GM23338 (cell line): ENCODE measurements around the gene PIP4K2B. TPM values are rescaled to one million over a fixed set of nuclear protein-coding genes. Genes with fewer than 3 reads are reported as not detected.

Experiments
- ATAC-seq: fragments of 200-7000 bp; cut with Tn5 transposase; 3 replicates; pipeline ENCODE4 v1.9.1; 2020
- DNase-seq: peaks from one replicate; pipeline ENCODE4 v3.0.0-alpha.2; 2015; ENCODE audit warnings: low spot score
- H2AFZ ChIP-seq: fragments of 200-600 bp; sonication (generic); 2 replicates; pipeline ENCODE4 v1.8.0; 2016; ENCODE audit warnings: antibody characterized with exemption, mild to moderate bottlenecking, moderate library complexity
- H3F3A ChIP-seq: fragments of 200-600 bp; sonication (generic); replicated peaks from 2 replicates; pipeline ENCODE4 v1.8.0; 2017; ENCODE audit warnings: antibody characterized with exemption, mixed run types, low read depth
- H3K27ac ChIP-seq: fragments of 200-600 bp; sonication (generic); 2 replicates; pipeline ENCODE4 v1.6.1; 2016; ENCODE audit warnings: low read depth
- H3K27me3 ChIP-seq: fragments of 200-600 bp; sonication (generic); 2 replicates; pipeline ENCODE4 v1.8.0; 2016; ENCODE audit warnings: mild to moderate bottlenecking, mixed run types, moderate library complexity; ENCODE audit not compliant: insufficient read depth
- H3K36me3 ChIP-seq: fragments of 200-600 bp; sonication (generic); 2 replicates; pipeline ENCODE4 v1.8.0; 2016; ENCODE audit warnings: mild to moderate bottlenecking; ENCODE audit not compliant: insufficient read depth
- H3K4me1 ChIP-seq: fragments of 200-600 bp; sonication (generic); 2 replicates; pipeline ENCODE4 v1.8.0; 2016; ENCODE audit warnings: mild to moderate bottlenecking, moderate library complexity; ENCODE audit not compliant: insufficient read depth
- H3K4me2 ChIP-seq: fragments of 200-600 bp; sonication (generic); 2 replicates; pipeline ENCODE4 v1.7.1; 2017; ENCODE audit warnings: mixed run types
- H3K4me3 ChIP-seq: fragments of 200-600 bp; sonication (generic); 2 replicates; pipeline ENCODE4 v1.6.1; 2016; ENCODE audit warnings: mixed run types
- H3K79me2 ChIP-seq: fragments of 200-600 bp; sonication (generic); replicated peaks from 2 replicates; pipeline ENCODE4 v1.8.0; 2017; ENCODE audit warnings: mild to moderate bottlenecking; ENCODE audit not compliant: insufficient read depth
- H3K9me2 ChIP-seq: fragments of 200-600 bp; sonication (generic); 2 replicates; pipeline ENCODE4 v1.8.0; 2017; ENCODE audit not compliant: insufficient read depth
- H4K20me1 ChIP-seq: fragments of 200-600 bp; sonication (generic); replicated peaks from 2 replicates; pipeline ENCODE4 v1.8.0; 2017; ENCODE audit warnings: mild to moderate bottlenecking; ENCODE audit not compliant: insufficient read depth
- H3K27ac Mint-ChIP-seq: 2 replicates; pipeline ENCODE4 v1.8.0; 2020; ENCODE audit warnings: inconsistent platforms, mild to moderate bottlenecking, moderate library complexity, mixed read lengths
- H3K27me3 Mint-ChIP-seq: 3 replicates; pipeline ENCODE4 v1.8.0; 2022; ENCODE audit warnings: low read depth, mild to moderate bottlenecking, moderate library complexity, mixed read lengths, inconsistent platforms; ENCODE audit not compliant: insufficient read depth, poor library complexity
- H3K36me3 Mint-ChIP-seq: 3 replicates; pipeline ENCODE4 v1.8.0; 2021; ENCODE audit warnings: low read depth, mild to moderate bottlenecking, inconsistent platforms, moderate library complexity, mixed read lengths
- H3K4me1 Mint-ChIP-seq: 3 replicates; pipeline ENCODE4 v1.8.0; 2020; ENCODE audit warnings: mild to moderate bottlenecking, inconsistent platforms, mixed read lengths
- H3K4me3 Mint-ChIP-seq: 3 replicates; pipeline ENCODE4 v1.8.0; 2021; ENCODE audit warnings: moderate library complexity, mild to moderate bottlenecking, inconsistent platforms, mixed read lengths
- H3K9me3 Mint-ChIP-seq: 3 replicates; pipeline ENCODE4 v1.8.0; 2020; ENCODE audit warnings: moderate library complexity, mild to moderate bottlenecking, inconsistent platforms, mixed read lengths
- CREB1 ChIP-seq: fragments of 250-450 bp; sonication (Bioruptor Pico); IDR thresholded peaks from 2 replicates; pipeline ENCODE4 v1.5.0; 2020; ENCODE audit warnings: low read depth, mild to moderate bottlenecking, moderate library complexity
- EZH2 ChIP-seq: fragments of 200-600 bp; sonication (generic); IDR thresholded peaks from one replicate; pipeline ENCODE4 v1.8.0; 2017; ENCODE audit warnings: antibody characterized with exemption, mild to moderate bottlenecking, low read depth; ENCODE audit not compliant: unreplicated experiment
- EZH2phosphoT487 ChIP-seq: fragments of 200-600 bp; sonication (generic); IDR thresholded peaks from one replicate; pipeline ENCODE4 v1.8.1; 2018; ENCODE audit warnings: antibody characterized with exemption; ENCODE audit not compliant: unreplicated experiment
- JUNB ChIP-seq: IDR thresholded peaks from one replicate; pipeline ENCODE4 v1.6.1; 2016; ENCODE audit warnings: antibody characterized with exemption; ENCODE audit not compliant: unreplicated experiment
- NANOG ChIP-seq: IDR thresholded peaks from 2 replicates; pipeline ENCODE4 v1.6.1; 2016; ENCODE audit warnings: antibody characterized with exemption, borderline replicate concordance
- POLR2AphosphoS5 ChIP-seq: IDR thresholded peaks from 2 replicates; pipeline ENCODE4 v1.6.1; 2016; ENCODE audit warnings: antibody characterized with exemption, low read depth
- STAT1 ChIP-seq: IDR thresholded peaks from one replicate; pipeline ENCODE4 v1.6.1; 2016; ENCODE audit warnings: antibody characterized with exemption; ENCODE audit not compliant: unreplicated experiment
- ZNF114 ChIP-seq: fragments of 250-450 bp; sonication (Bioruptor Pico); IDR thresholded peaks from 2 replicates; pipeline ENCODE4 v1.5.0; 2020; ENCODE audit warnings: mild to moderate bottlenecking, moderate library complexity
- ZNF331 ChIP-seq: fragments of 250-450 bp; sonication (Bioruptor Pico); IDR thresholded peaks from 2 replicates; pipeline ENCODE4 v1.5.0; 2020; ENCODE audit warnings: low read depth, mild to moderate bottlenecking, moderate library complexity
- polyA plus RNA-seq: library from polyadenylated mRNA; unstranded; fragments of >200 nt; fragmentation: Nextera tagmentation; extraction: Ambion mirVana; gene quantifications from 2 replicates; pipeline ENCODE4 v1.2.1, GENCODE V29; 2016
- total RNA-seq: library from RNA; depleted of rRNA; stranded (reverse); fragments of >200 nt; shearing (Covaris generic); gene quantifications from 2 replicates; pipeline ENCODE4 v1.2.3, GENCODE V29; 2014
- TF ChIP-seq, protein P1 (sequence below): IDR thresholded peaks from one replicate; pipeline ENCODE4 v1.6.1; 2018; ENCODE audit warnings: antibody characterized with exemption; ENCODE audit not compliant: unreplicated experiment
- TF ChIP-seq, protein P2 (sequence below): fragments of 250-450 bp; sonication (Bioruptor Pico); IDR thresholded peaks from 2 replicates; pipeline ENCODE4 v1.5.0; 2020; ENCODE audit warnings: mild to moderate bottlenecking, moderate library complexity
- TF ChIP-seq, protein P3 (sequence below), 2 experiments: fragments of 200-600 bp in 1 of 2; sonication (generic) in 1 of 2; conservative IDR thresholded peaks; 2 replicates each; pipeline versions ENCODE4 v1.5.1 to v1.6.1; 2016 to 2017; ENCODE audit warnings: antibody characterized with exemption in 2 of 2, low read depth in 2 of 2, mild to moderate bottlenecking in 2 of 2, moderate library complexity in 1 of 2
- TF ChIP-seq, protein P4 (sequence below): IDR thresholded peaks from 2 replicates; pipeline ENCODE4 v1.6.1; 2016; ENCODE audit warnings: antibody characterized with exemption

The PIP4K2B gene
- total and polyA plus RNA-seq, 2 experiments from 2014 or later, result 9.5 to 43.4 TPM

DNA sequence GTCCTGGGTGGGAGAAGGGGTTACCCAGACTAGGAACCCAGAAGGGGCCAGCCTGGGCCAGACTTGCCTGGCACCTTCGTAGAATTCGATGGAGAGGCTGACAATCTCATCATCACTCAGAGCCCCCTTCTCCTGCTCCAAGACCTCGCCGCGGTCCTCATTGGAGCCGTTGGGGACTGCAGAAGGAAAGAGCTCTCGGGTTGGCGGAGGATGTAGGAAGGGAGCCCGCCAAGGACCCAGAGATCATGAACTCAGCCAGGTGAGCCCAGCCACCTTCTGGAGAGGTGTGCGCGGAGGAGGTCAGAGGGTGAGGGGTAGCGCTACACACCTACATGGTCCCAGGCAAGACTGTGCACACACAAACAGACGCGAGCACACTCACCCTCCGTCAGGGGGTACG, 60.7 kb downstream of the PIP4K2B start:
- Mint-ChIP-seq H3K27me3 (peaks cover 21% of the 10 kb centered on the region), H3K27ac (no peak overlapping the region), H3K9me3 (no peaks in the 10 kb centered on the region; the same call in 2 of the 3 replicates), H3K4me1 (peaks cover 42% of the 10 kb centered on the region), H3K4me3 (no peak overlapping the region), H3K36me3 (peaks cover 81% of the 10 kb centered on the region)
- Histone ChIP-seq H4K20me1 (peaks cover 48% of the 10 kb centered on the region), H3K4me3 (no peak overlapping the region), H3K4me1 (peaks cover 14% of the 10 kb centered on the region), H3K79me2 (peaks cover 38% of the 10 kb centered on the region), H3K27me3 (no peaks in the 10 kb centered on the region), H2AFZ (no peak overlapping the region), H3K4me2 (no peak overlapping the region), H3F3A (peaks cover 12% of the 10 kb centered on the region; the same call in 1 of the 2 replicates), H3K27ac (no peak overlapping the region), H3K9me2 (no peaks in the 10 kb centered on the region), H3K36me3 (peaks cover 5% of the 10 kb centered on the region)
- ATAC-seq (no peak), DNase-seq (no peak)
- TF ChIP-seq, protein P1, sequence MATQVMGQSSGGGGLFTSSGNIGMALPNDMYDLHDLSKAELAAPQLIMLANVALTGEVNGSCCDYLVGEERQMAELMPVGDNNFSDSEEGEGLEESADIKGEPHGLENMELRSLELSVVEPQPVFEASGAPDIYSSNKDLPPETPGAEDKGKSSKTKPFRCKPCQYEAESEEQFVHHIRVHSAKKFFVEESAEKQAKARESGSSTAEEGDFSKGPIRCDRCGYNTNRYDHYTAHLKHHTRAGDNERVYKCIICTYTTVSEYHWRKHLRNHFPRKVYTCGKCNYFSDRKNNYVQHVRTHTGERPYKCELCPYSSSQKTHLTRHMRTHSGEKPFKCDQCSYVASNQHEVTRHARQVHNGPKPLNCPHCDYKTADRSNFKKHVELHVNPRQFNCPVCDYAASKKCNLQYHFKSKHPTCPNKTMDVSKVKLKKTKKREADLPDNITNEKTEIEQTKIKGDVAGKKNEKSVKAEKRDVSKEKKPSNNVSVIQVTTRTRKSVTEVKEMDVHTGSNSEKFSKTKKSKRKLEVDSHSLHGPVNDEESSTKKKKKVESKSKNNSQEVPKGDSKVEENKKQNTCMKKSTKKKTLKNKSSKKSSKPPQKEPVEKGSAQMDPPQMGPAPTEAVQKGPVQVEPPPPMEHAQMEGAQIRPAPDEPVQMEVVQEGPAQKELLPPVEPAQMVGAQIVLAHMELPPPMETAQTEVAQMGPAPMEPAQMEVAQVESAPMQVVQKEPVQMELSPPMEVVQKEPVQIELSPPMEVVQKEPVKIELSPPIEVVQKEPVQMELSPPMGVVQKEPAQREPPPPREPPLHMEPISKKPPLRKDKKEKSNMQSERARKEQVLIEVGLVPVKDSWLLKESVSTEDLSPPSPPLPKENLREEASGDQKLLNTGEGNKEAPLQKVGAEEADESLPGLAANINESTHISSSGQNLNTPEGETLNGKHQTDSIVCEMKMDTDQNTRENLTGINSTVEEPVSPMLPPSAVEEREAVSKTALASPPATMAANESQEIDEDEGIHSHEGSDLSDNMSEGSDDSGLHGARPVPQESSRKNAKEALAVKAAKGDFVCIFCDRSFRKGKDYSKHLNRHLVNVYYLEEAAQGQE, result no peak
- TF ChIP-seq NANOG (no peak), JUNB (no peak), STAT1 (no peak), ZNF114 (no peak), ZNF331 (no peak), EZH2phosphoT487 (no peak), CREB1 (CRISPR knock-in tag) (no peak), POLR2AphosphoS5 (no peak), EZH2 (no peak)
- TF ChIP-seq, protein P2, sequence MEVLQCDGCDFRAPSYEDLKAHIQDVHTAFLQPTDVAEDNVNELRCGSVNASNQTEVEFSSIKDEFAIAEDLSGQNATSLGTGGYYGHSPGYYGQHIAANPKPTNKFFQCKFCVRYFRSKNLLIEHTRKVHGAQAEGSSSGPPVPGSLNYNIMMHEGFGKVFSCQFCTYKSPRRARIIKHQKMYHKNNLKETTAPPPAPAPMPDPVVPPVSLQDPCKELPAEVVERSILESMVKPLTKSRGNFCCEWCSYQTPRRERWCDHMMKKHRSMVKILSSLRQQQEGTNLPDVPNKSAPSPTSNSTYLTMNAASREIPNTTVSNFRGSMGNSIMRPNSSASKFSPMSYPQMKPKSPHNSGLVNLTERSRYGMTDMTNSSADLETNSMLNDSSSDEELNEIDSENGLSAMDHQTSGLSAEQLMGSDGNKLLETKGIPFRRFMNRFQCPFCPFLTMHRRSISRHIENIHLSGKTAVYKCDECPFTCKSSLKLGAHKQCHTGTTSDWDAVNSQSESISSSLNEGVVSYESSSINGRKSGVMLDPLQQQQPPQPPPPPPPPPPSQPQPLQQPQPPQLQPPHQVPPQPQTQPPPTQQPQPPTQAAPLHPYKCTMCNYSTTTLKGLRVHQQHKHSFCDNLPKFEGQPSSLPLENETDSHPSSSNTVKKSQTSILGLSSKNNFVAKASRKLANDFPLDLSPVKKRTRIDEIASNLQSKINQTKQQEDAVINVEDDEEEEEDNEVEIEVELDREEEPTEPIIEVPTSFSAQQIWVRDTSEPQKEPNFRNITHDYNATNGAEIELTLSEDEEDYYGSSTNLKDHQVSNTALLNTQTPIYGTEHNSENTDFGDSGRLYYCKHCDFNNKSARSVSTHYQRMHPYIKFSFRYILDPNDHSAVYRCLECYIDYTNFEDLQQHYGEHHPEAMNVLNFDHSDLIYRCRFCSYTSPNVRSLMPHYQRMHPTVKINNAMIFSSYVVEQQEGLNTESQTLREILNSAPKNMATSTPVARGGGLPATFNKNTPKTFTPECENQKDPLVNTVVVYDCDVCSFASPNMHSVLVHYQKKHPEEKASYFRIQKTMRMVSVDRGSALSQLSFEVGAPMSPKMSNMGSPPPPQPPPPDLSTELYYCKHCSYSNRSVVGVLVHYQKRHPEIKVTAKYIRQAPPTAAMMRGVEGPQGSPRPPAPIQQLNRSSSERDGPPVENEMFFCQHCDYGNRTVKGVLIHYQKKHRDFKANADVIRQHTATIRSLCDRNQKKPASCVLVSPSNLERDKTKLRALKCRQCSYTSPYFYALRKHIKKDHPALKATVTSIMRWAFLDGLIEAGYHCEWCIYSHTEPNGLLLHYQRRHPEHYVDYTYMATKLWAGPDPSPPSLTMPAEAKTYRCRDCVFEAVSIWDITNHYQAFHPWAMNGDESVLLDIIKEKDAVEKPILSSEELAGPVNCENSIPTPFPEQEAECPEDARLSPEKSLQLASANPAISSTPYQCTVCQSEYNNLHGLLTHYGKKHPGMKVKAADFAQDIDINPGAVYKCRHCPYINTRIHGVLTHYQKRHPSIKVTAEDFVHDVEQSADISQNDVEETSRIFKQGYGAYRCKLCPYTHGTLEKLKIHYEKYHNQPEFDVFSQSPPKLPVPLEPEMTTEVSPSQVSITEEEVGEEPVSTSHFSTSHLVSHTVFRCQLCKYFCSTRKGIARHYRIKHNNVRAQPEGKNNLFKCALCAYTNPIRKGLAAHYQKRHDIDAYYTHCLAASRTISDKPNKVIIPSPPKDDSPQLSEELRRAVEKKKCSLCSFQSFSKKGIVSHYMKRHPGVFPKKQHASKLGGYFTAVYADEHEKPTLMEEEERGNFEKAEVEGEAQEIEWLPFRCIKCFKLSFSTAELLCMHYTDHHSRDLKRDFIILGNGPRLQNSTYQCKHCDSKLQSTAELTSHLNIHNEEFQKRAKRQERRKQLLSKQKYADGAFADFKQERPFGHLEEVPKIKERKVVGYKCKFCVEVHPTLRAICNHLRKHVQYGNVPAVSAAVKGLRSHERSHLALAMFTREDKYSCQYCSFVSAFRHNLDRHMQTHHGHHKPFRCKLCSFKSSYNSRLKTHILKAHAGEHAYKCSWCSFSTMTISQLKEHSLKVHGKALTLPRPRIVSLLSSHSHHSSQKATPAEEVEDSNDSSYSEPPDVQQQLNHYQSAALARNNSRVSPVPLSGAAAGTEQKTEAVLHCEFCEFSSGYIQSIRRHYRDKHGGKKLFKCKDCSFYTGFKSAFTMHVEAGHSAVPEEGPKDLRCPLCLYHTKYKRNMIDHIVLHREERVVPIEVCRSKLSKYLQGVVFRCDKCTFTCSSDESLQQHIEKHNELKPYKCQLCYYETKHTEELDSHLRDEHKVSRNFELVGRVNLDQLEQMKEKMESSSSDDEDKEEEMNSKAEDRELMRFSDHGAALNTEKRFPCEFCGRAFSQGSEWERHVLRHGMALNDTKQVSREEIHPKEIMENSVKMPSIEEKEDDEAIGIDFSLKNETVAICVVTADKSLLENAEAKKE (CRISPR knock-in tag), result no peak
- TF ChIP-seq, protein P3, sequence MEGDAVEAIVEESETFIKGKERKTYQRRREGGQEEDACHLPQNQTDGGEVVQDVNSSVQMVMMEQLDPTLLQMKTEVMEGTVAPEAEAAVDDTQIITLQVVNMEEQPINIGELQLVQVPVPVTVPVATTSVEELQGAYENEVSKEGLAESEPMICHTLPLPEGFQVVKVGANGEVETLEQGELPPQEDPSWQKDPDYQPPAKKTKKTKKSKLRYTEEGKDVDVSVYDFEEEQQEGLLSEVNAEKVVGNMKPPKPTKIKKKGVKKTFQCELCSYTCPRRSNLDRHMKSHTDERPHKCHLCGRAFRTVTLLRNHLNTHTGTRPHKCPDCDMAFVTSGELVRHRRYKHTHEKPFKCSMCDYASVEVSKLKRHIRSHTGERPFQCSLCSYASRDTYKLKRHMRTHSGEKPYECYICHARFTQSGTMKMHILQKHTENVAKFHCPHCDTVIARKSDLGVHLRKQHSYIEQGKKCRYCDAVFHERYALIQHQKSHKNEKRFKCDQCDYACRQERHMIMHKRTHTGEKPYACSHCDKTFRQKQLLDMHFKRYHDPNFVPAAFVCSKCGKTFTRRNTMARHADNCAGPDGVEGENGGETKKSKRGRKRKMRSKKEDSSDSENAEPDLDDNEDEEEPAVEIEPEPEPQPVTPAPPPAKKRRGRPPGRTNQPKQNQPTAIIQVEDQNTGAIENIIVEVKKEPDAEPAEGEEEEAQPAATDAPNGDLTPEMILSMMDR (conservative IDR thresholded peaks at IDR 0.05; ENCODE audit: low read depth in 2 of 2), result no peak
- TF ChIP-seq, protein P4, sequence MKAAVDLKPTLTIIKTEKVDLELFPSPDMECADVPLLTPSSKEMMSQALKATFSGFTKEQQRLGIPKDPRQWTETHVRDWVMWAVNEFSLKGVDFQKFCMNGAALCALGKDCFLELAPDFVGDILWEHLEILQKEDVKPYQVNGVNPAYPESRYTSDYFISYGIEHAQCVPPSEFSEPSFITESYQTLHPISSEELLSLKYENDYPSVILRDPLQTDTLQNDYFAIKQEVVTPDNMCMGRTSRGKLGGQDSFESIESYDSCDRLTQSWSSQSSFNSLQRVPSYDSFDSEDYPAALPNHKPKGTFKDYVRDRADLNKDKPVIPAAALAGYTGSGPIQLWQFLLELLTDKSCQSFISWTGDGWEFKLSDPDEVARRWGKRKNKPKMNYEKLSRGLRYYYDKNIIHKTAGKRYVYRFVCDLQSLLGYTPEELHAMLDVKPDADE, result no peak
